Measurements from ENCODE around the gene IFFO2. TPM values are rescaled to one million over a fixed set of nuclear protein-coding genes. Genes with fewer than 3 reads are reported as not detected.

The IFFO2 gene
- total RNA-seq, 1 experiment from 2014 or later: 15.6 TPM

DNA sequence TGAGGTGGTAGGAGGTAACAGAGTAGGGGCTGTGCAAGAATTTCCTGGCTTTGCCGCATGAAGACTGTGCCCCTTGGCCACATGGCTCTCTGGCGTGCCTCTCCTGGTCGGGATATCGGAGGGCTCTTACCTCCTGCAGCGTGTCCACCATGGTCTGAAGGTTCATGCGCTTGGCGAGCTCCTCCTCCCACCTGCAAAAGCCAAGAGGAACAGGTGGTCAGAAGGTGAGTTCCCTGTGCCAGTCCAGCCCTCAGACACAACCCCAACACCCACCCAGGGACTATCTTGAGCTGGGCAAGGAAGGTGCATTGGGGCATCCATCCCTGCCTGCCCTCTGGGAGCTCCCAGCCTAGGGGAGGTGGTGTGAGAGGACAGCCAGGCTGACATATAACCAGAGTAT lies 35.5 kb downstream of the IFFO2 start (continued):
- TF ChIP-seq, protein P1, sequence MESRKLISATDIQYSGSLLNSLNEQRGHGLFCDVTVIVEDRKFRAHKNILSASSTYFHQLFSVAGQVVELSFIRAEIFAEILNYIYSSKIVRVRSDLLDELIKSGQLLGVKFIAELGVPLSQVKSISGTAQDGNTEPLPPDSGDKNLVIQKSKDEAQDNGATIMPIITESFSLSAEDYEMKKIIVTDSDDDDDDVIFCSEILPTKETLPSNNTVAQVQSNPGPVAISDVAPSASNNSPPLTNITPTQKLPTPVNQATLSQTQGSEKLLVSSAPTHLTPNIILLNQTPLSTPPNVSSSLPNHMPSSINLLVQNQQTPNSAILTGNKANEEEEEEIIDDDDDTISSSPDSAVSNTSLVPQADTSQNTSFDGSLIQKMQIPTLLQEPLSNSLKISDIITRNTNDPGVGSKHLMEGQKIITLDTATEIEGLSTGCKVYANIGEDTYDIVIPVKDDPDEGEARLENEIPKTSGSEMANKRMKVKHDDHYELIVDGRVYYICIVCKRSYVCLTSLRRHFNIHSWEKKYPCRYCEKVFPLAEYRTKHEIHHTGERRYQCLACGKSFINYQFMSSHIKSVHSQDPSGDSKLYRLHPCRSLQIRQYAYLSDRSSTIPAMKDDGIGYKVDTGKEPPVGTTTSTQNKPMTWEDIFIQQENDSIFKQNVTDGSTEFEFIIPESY (IDR thresholded peaks at IDR 0.05; ENCODE audit: extremely low read depth, insufficient replicate concordance, low read length): no peak
- TF ChIP-seq ELF1 (IDR thresholded peaks at IDR 0.05; ENCODE audit: borderline replicate concordance, low read depth): no peak
- no peak for TF ChIP-seq SRF (IDR thresholded peaks at IDR 0.05; ENCODE audit: low read depth)
- TF ChIP-seq SP1 (IDR thresholded peaks at IDR 0.05; ENCODE audit: low read depth): no peak

DNA sequence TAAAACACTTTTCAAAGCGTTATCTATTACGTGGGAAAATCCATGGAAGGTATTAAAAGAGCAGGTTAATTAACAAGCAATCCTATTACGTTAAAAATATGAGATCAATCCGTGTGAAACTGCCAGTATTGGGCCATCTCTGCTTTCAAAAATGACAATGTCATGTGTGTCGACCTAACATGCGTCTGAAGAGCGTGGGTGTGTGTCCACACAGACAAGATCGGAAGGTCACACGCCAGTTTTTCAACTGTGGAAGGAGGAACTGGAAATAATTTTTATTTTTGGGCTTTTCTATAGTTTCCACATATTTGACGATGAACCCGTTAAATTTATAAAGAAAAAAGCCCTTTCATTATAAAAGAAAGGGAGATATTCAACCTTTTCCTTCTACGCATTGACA lies 36.5 kb downstream of the IFFO2 start:
- RAD21 ChIA-PET (ENCODE audit: low non-redundant PET in 1 of 2, low total read pairs in 2 of 2, uncharacterized antibody in 2 of 2, unreplicated experiment in 2 of 2): no interaction called here
- no peaks in the 10 kb centered on the region for H3K27me3 ChIP-seq (ENCODE audit: insufficient read depth, low read length)
- ATAC-seq (no peak), DNase-seq (ENCODE audit: low read depth, low spot score) (no peak)
- TF ChIP-seq POLR2A (IDR thresholded peaks at IDR 0.05; ENCODE audit: borderline replicate concordance, extremely low read depth, insufficient read depth, insufficient read length) (no peak), SIN3A (IDR thresholded peaks at IDR 0.05; ENCODE audit: low read depth) (no peak), SRF (IDR thresholded peaks at IDR 0.05; ENCODE audit: low read depth) (no peak), YY1 (IDR thresholded peaks at IDR 0.05; ENCODE audit: extremely low read depth, insufficient replicate concordance, low read depth, low read length) (no peak), RAD21 (IDR thresholded peaks at IDR 0.05; ENCODE audit: low read depth) (no peak)
- TF ChIP-seq, protein P2, sequence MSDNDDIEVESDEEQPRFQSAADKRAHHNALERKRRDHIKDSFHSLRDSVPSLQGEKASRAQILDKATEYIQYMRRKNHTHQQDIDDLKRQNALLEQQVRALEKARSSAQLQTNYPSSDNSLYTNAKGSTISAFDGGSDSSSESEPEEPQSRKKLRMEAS (IDR thresholded peaks at IDR 0.05): no peak
- CTCF ChIA-PET: no interaction called here
- TSS peak; percentile 33 for BruUV-seq (replicated peaks)
- H4K20me1 ChIP-seq (ENCODE audit: insufficient read depth): no peaks in the 10 kb centered on the region
- H3K9me3 ChIP-seq (ENCODE audit: control insufficient read depth in 1 of 2, insufficient read depth in 1 of 2, low read depth in 1 of 2, low read length in 2 of 2): no peaks in the 10 kb centered on the region
- H3K9ac ChIP-seq (ENCODE audit: low read length): no peak overlapping the region
- no peak overlapping the region for H3K27ac ChIP-seq (ENCODE audit: low read depth, low read length)
- intact Hi-C loops (cut with micrococcal nuclease): no loop called here
- H3K4me3 ChIP-seq (replicated peaks in 1 of 2; ENCODE audit: low read depth in 1 of 2, low read length in 2 of 2): no peak overlapping the region
- 0 out of 4 replicates have a peak, but pooled peaks cover 0 to 2% of the 10 kb centered on the region in 2 experiments for H3K36me3 ChIP-seq (ENCODE audit: control insufficient read depth in 1 of 2, insufficient read depth in 2 of 2, low read length in 2 of 2)
- H2AFZ ChIP-seq (ENCODE audit: low read depth, low read length, poor library complexity, severe bottlenecking): no peak overlapping the region
- POLR2A ChIA-PET: no interaction called here
- H3K4me2 ChIP-seq (ENCODE audit: low read length): no peak overlapping the region
- no peaks in the 10 kb centered on the region for H3K9me2 ChIP-seq (ENCODE audit: insufficient read depth)
- peaks cover 37% of the 10 kb centered on the region for H3K79me2 ChIP-seq (ENCODE audit: insufficient read depth, low read length)
- H3K4me1 ChIP-seq (ENCODE audit: control insufficient read depth in 1 of 2, insufficient read depth in 2 of 2, low read length in 2 of 2): peaks cover 17 to 32% of the 10 kb centered on the region in 2 experiments
